HEK293 (cell line): Measurements from ENCODE around the gene OGFOD3.
"Not testable (repeated sequence)": the region's sequence is repeated elsewhere in the genome, so short reads cannot be mapped to it uniquely, and the experiment has no call there.

ENCODE experiments used
- CTCF ChIA-PET: fragments of 350-600 bp; formaldehyde crosslinking; extraction: SDS; loops from one replicate; lab custom pipeline; 2021; ENCODE audit warnings: antibody characterized with exemption; lab: Yijun Ruan, JAX
- POLR2A ChIA-PET: fragments of 300-600 bp; formaldehyde crosslinking; extraction: SDS; loops from one replicate; lab custom pipeline; 2020; ENCODE audit warnings: antibody characterized with exemption, inconsistent platforms; lab: Yijun Ruan, JAX
- H3K27ac ChIP-seq: fragments of 200-500 bp; sonication (Bioruptor generic); 2 replicates; pipeline ENCODE4 v1.5.1; 2014; ENCODE audit warnings: low read depth, low read length, control low read depth, inconsistent platforms; ENCODE audit errors: extremely low read depth
- H3K36me3 ChIP-seq, 2 experiments: fragments of 200-500 bp in 1 of 2; sonication (Bioruptor generic) in 1 of 2; 1 replicate in 1 of 2; 2 replicates in 1 of 2; pipeline ENCODE4 v1.5.1; 2014 to 2017; ENCODE audit warnings: inconsistent platforms in 2 of 2, low read length in 2 of 2; ENCODE audit not compliant: control insufficient read depth in 2 of 2, insufficient read depth in 1 of 2
- H3K4me1 ChIP-seq: fragments of 200-500 bp; sonication (Bioruptor generic); 2 replicates; pipeline ENCODE4 v1.5.1; 2014; ENCODE audit warnings: mild to moderate bottlenecking, low read length, inconsistent platforms; ENCODE audit not compliant: control insufficient read depth, insufficient read depth
- H3K4me3 ChIP-seq: 2 replicates; pipeline ENCODE4 v1.5.1; 2011; ENCODE audit warnings: low read depth, mild to moderate bottlenecking, control low read depth, low read length, moderate library complexity
- H3K9me3 ChIP-seq: fragments of 200-500 bp; sonication (Bioruptor generic); 2 replicates; pipeline ENCODE4 v1.5.1; 2014; ENCODE audit warnings: low read depth, low read length, inconsistent platforms; ENCODE audit not compliant: control insufficient read depth, insufficient read depth
- TRIM28 ChIP-seq: IDR thresholded peaks from 2 replicates; pipeline ENCODE4 v1.6.1; 2011; ENCODE audit warnings: low read length, control low read depth, borderline replicate concordance
- YY1 ChIP-seq: fragments of 450-650 bp; formaldehyde crosslinking; IDR thresholded peaks from 2 replicates; pipeline ENCODE4 v1.5.1; 2018; ENCODE audit warnings: missing biosample characterization, missing genetic modification characterization
- ZNF335 ChIP-seq: fragments of 450-650 bp; formaldehyde crosslinking; conservative IDR thresholded peaks from 2 replicates; pipeline ENCODE4 v1.5.1; 2016; ENCODE audit warnings: missing biosample characterization, missing genetic modification characterization
- ZNF391 ChIP-seq: fragments of 450-650 bp; formaldehyde crosslinking; IDR thresholded peaks from 2 replicates; pipeline ENCODE4 v1.5.1; 2016; ENCODE audit warnings: low read depth, missing biosample characterization, missing genetic modification characterization, borderline replicate concordance
- ZNF501 ChIP-seq: fragments of 450-650 bp; formaldehyde crosslinking; IDR thresholded peaks from 2 replicates; pipeline ENCODE4 v1.5.1; 2016; ENCODE audit warnings: missing biosample characterization, missing genetic modification characterization
- ZNF555 ChIP-seq: fragments of 450-650 bp; formaldehyde crosslinking; conservative IDR thresholded peaks from 2 replicates; pipeline ENCODE4 v1.5.1; 2017; ENCODE audit warnings: missing biosample characterization, mild to moderate bottlenecking, missing genetic modification characterization, inconsistent platforms
- ZNF585B ChIP-seq: fragments of 450-650 bp; formaldehyde crosslinking; IDR thresholded peaks from 2 replicates; pipeline ENCODE4 v1.5.1; 2016; ENCODE audit warnings: missing biosample characterization, missing genetic modification characterization
- ZNF768 ChIP-seq: fragments of 450-650 bp; formaldehyde crosslinking; IDR thresholded peaks from 2 replicates; pipeline ENCODE4 v1.5.1; 2018; ENCODE audit warnings: missing biosample characterization, mild to moderate bottlenecking, missing genetic modification characterization
- ZSCAN23 ChIP-seq: fragments of 450-650 bp; formaldehyde crosslinking; IDR thresholded peaks from 2 replicates; pipeline ENCODE4 v1.5.1; 2016; ENCODE audit warnings: missing biosample characterization, missing genetic modification characterization
- ZSCAN30 ChIP-seq: fragments of 450-650 bp; IDR thresholded peaks from 2 replicates; pipeline ENCODE4 v1.5.1; 2018; ENCODE audit warnings: missing biosample characterization, mild to moderate bottlenecking, missing genetic modification characterization, moderate library complexity
- TF ChIP-seq, protein P1 (sequence below): fragments of 450-650 bp; formaldehyde crosslinking; IDR thresholded peaks from 2 replicates; pipeline ENCODE4 v1.5.1; 2017; ENCODE audit warnings: missing biosample characterization, missing genetic modification characterization
- TF ChIP-seq, protein P2 (sequence below): fragments of 450-650 bp; formaldehyde crosslinking; optimal IDR thresholded peaks from 2 replicates; pipeline ENCODE3; 2016; ENCODE audit warnings: missing biosample characterization, mild to moderate bottlenecking, missing genetic modification characterization
- TF ChIP-seq, protein P3 (sequence below): fragments of 450-650 bp; formaldehyde crosslinking; IDR thresholded peaks from 2 replicates; pipeline ENCODE4 v1.5.1; 2016; ENCODE audit warnings: missing biosample characterization, missing genetic modification characterization
- TF ChIP-seq, protein P4 (sequence below): fragments of 450-650 bp; formaldehyde crosslinking; IDR thresholded peaks from 2 replicates; pipeline ENCODE4 v1.5.1; 2016; ENCODE audit warnings: missing biosample characterization, missing genetic modification characterization

The OGFOD3 gene

DNA sequence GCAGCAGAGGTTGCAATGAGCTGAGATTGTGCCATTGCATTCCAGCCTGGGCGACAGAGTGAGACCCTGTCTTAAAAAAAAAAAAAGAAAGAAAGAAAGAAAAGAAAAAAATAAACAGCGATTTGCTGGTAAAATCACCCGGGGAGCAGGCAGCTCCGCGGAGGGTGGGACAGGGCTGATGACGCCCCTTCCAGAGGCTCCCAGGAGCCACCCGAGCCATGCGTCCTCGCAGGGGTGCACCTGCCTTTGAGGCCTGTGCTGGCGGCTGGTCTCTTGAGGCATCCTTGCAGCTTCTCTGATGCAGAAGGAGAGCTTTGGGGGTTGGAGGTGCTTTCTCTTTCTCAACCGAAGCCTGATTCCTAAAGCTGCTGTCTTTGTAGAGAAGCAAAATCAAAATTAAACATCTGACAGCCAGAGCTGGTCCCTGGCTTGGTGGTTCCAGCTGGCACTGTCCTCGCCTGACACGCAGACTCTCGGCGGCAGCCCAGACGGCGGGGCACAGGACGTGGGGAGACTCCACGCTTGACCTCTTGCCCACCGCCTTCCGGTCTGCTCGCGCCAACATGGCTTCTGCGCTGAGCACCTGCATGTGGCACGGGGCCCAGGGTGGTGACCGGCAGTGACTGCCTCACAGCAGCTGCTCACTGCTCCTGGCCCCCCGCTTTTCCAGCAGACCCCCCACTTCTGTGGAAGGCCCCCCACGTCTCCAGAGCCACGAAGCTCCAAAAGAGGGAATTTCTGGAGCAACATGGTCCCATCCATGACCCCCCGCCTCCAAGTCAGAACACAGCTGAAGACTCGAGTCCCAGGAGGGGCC is 40.3 kb downstream of the OGFOD3 start:
- ChIA-PET CTCF (interaction anchor here (0.7 kb wide), 1 partner anchor 12 kb away, joined by 3 read pairs; no protein-coding TSS in a partner anchor), POLR2A (interaction anchor here (0.9 kb wide), 1 partner anchor 34 kb away, joined by 3 read pairs; no protein-coding TSS in a partner anchor)
- H3K9me3 ChIP-seq, result no peaks in the 10 kb centered on the region
- no peaks in the 10 kb centered on the region for H3K36me3 ChIP-seq
- H3K4me1 ChIP-seq, result no peaks in the 10 kb centered on the region
- TF ChIP-seq ZSCAN30 (tag by site-specific recombination) (no peak), ZNF768 (tag by site-specific recombination) (no peak), ZSCAN23 (tag by site-specific recombination) (no peak), YY1 (tag by site-specific recombination) (no peak), TRIM28 (no peak), ZNF335 (tag by site-specific recombination) (no peak), ZNF391 (tag by site-specific recombination) (no peak), ZNF585B (tag by site-specific recombination) (no peak), ZNF555 (tag by site-specific recombination) (no peak), ZNF501 (tag by site-specific recombination) (no peak)
- TF ChIP-seq, protein P1, sequence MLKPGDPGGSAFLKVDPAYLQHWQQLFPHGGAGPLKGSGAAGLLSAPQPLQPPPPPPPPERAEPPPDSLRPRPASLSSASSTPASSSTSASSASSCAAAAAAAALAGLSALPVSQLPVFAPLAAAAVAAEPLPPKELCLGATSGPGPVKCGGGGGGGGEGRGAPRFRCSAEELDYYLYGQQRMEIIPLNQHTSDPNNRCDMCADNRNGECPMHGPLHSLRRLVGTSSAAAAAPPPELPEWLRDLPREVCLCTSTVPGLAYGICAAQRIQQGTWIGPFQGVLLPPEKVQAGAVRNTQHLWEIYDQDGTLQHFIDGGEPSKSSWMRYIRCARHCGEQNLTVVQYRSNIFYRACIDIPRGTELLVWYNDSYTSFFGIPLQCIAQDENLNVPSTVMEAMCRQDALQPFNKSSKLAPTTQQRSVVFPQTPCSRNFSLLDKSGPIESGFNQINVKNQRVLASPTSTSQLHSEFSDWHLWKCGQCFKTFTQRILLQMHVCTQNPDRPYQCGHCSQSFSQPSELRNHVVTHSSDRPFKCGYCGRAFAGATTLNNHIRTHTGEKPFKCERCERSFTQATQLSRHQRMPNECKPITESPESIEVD (tag by site-specific recombination), result no peak
- TF ChIP-seq, protein P2, sequence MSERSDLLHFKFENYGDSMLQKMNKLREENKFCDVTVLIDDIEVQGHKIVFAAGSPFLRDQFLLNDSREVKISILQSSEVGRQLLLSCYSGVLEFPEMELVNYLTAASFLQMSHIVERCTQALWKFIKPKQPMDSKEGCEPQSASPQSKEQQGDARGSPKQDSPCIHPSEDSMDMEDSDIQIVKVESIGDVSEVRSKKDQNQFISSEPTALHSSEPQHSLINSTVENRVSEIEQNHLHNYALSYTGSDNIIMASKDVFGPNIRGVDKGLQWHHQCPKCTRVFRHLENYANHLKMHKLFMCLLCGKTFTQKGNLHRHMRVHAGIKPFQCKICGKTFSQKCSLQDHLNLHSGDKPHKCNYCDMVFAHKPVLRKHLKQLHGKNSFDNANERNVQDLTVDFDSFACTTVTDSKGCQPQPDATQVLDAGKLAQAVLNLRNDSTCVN (tag by site-specific recombination), result no peak
- TF ChIP-seq, protein P3, sequence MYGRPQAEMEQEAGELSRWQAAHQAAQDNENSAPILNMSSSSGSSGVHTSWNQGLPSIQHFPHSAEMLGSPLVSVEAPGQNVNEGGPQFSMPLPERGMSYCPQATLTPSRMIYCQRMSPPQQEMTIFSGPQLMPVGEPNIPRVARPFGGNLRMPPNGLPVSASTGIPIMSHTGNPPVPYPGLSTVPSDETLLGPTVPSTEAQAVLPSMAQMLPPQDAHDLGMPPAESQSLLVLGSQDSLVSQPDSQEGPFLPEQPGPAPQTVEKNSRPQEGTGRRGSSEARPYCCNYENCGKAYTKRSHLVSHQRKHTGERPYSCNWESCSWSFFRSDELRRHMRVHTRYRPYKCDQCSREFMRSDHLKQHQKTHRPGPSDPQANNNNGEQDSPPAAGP (tag by site-specific recombination), result no peak
- TF ChIP-seq, protein P4, sequence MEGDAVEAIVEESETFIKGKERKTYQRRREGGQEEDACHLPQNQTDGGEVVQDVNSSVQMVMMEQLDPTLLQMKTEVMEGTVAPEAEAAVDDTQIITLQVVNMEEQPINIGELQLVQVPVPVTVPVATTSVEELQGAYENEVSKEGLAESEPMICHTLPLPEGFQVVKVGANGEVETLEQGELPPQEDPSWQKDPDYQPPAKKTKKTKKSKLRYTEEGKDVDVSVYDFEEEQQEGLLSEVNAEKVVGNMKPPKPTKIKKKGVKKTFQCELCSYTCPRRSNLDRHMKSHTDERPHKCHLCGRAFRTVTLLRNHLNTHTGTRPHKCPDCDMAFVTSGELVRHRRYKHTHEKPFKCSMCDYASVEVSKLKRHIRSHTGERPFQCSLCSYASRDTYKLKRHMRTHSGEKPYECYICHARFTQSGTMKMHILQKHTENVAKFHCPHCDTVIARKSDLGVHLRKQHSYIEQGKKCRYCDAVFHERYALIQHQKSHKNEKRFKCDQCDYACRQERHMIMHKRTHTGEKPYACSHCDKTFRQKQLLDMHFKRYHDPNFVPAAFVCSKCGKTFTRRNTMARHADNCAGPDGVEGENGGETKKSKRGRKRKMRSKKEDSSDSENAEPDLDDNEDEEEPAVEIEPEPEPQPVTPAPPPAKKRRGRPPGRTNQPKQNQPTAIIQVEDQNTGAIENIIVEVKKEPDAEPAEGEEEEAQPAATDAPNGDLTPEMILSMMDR, result no peak
- H3K4me3 ChIP-seq, result no peak overlapping the region
- H3K27ac ChIP-seq, result no peak overlapping the region

DNA sequence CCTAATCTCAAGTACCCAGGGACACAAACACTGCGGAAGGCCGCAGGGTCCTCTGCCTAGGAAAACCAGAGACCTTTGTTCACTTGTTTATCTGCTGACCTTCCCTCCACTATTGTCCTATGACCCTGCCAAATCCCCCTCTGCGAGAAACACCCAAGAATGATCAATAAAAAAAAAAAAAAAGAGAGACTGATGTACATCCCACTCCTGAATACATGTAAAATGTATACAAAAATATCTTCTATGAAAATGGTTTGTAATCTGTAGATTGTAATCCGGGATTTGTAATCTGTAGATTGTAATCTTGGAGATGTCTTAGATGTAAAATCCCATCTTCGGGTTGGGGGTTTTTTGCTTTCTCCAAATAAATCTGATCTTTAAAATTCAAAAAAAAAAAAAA is 41.1 kb downstream of the OGFOD3 start:
- POLR2A ChIA-PET, H3K4me1 ChIP-seq, H3K9me3 ChIP-seq, H3K4me3 ChIP-seq, H3K36me3 ChIP-seq, CTCF ChIA-PET, H3K27ac ChIP-seq: not testable (repeated sequence)
